ENCODE data around the gene YPEL4. TPM values are rescaled to one million over a fixed set of nuclear protein-coding genes. Genes with fewer than 3 reads are reported as not detected.
"Not testable (repeated sequence)": the region's sequence is repeated elsewhere in the genome, so short reads cannot be mapped to it uniquely, and the experiment has no call there.

YPEL4 gene
- total RNA-seq: 1 to 10 TPM; 6.9 to 7.1 TPM

- H3K4me1 Mint-ChIP-seq: peaks cover 51% of the 10 kb centered on the region
- no peaks in the 10 kb centered on the region for H3K36me3 Mint-ChIP-seq
- peak within 1 kb of the TSS; percentile 90 for H3K4me3 Mint-ChIP-seq
- peak within 1 kb of the TSS; percentile 79 for H3K27ac Mint-ChIP-seq
- peak; percentile 61 for DNase-seq
- peak; percentile 81 for ATAC-seq (ENCODE audit: low read depth)
- H3K27me3 Mint-ChIP-seq: peaks cover 40% of the 10 kb centered on the region
- no peaks in the 10 kb centered on the region for H3K9me3 Mint-ChIP-seq
- POLR2A ChIA-PET: no interaction called here
Observed at GRCh38 chr11:57649826-57650738, at the start of gene YPEL4. YPEL4 (minus strand) TSS chr11:57649912; CDS start chr11:57647107, 2,805 bp downstream.

DNA sequence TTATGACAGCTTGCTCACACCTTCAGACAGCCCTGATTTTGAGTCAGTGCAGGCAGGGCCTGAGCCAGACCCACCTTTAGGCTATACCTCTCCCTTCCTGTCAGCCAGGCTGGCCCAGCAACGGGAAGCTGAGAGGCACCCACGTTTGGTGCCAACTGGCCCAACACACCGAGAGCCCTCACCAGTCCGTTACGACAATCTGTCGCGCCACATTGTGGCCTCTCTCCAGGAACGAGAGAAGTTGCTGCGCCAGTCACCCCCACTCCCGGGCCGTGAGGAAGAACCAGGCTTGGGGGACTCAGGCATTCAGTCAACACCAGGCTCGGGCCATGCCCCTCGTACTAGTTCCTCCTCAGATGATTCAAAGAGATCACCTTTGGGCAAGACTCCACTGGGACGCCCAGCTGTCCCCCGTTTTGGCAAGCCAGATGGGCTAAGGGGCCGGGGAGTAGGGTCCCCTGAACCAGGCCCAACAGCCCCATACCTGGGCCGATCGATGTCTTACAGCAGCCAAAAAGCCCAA, 49.2 kb upstream of the YPEL4 start:
- no peak overlapping the region for H3K27ac Mint-ChIP-seq
- POLR2A ChIA-PET: interaction anchor here (1.3 kb wide), 1 partner anchor 13 kb away, joined by 5 read pairs; the partner anchor contains the start of genes MED19 and TMX2
- ATAC-seq (ENCODE audit: low read depth): no peak
- no peaks in the 10 kb centered on the region for H3K9me3 Mint-ChIP-seq
- no peaks in the 10 kb centered on the region for H3K4me1 Mint-ChIP-seq
- H3K4me3 Mint-ChIP-seq: no peak overlapping the region
- peaks cover 27% of the 10 kb centered on the region for H3K36me3 Mint-ChIP-seq
- DNase-seq: no peak
- H3K27me3 Mint-ChIP-seq: no peaks in the 10 kb centered on the region

- DNase-seq; H3K27ac Mint-ChIP-seq; ATAC-seq (ENCODE audit: low read depth); H3K4me1 Mint-ChIP-seq; POLR2A ChIA-PET; H3K4me3 Mint-ChIP-seq; H3K27me3 Mint-ChIP-seq; H3K9me3 Mint-ChIP-seq: not testable (repeated sequence)
- H3K36me3 Mint-ChIP-seq: peaks cover 30% of the 10 kb centered on the region
Observed at GRCh38 chr11:57690474-57690873, 40.8 kb upstream of the YPEL4 start.

- Mint-ChIP-seq H3K4me3 (no peak overlapping the region), H3K4me1 (peaks cover 31% of the 10 kb centered on the region), H3K9me3 (no peaks in the 10 kb centered on the region), H3K27ac (no peak overlapping the region), H3K36me3 (peaks cover 37% of the 10 kb centered on the region), H3K27me3 (no peaks in the 10 kb centered on the region)
- POLR2A ChIA-PET: no interaction called here
- DNase-seq (no peak), ATAC-seq (ENCODE audit: low read depth) (no peak)
Observed at GRCh38 chr11:57681168-57681567, 31.5 kb upstream of the YPEL4 start.

DNA sequence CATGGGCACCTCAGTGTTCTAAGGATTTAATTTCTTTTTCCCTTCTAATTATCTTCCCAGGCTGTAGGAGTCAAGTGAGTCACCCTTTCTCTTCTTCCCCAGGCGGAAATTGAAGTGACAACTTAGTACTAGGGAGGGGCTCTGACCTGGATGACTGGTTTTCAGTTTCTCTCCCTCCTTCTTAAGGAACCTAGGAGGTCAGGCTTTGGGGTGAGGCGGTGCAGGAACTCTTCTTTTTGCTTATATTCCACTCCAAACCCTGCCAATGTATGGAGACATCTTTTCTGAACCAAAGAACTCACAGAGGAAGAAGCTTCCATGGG, 30.8 kb upstream of the YPEL4 start:
- POLR2A ChIA-PET: no interaction called here
- no peak for ATAC-seq (ENCODE audit: low read depth)
- H3K27me3 Mint-ChIP-seq: no peaks in the 10 kb centered on the region

GRCh38 chr11:57679396-57679795, 29.7 kb upstream of the YPEL4 start:
- no peak overlapping the region for H3K27ac Mint-ChIP-seq
- ATAC-seq (ENCODE audit: low read depth) (no peak), DNase-seq (no peak)
- no peak overlapping the region for H3K4me3 Mint-ChIP-seq
- H3K4me1 Mint-ChIP-seq: peaks cover 42% of the 10 kb centered on the region
- H3K27me3 Mint-ChIP-seq: no peaks in the 10 kb centered on the region
- POLR2A ChIA-PET: interaction anchor here (0.9 to 1.1 kb wide), 2 partner anchors 11 to 18 kb away, joined by 3 to 4 read pairs; no protein-coding TSS in a partner anchor
- peaks cover 38% of the 10 kb centered on the region for H3K36me3 Mint-ChIP-seq
- no peaks in the 10 kb centered on the region for H3K9me3 Mint-ChIP-seq

More for the DNA sequence above, 30.8 kb upstream of the YPEL4 start:
- H3K4me1 Mint-ChIP-seq: peaks cover 38% of the 10 kb centered on the region
- H3K9me3 Mint-ChIP-seq: no peaks in the 10 kb centered on the region
- peak overlapping the region; percentile 23 for H3K27ac Mint-ChIP-seq
- DNase-seq: no peak
- peak overlapping the region; percentile 2 for H3K4me3 Mint-ChIP-seq
- peaks cover 37% of the 10 kb centered on the region for H3K36me3 Mint-ChIP-seq

DNA sequence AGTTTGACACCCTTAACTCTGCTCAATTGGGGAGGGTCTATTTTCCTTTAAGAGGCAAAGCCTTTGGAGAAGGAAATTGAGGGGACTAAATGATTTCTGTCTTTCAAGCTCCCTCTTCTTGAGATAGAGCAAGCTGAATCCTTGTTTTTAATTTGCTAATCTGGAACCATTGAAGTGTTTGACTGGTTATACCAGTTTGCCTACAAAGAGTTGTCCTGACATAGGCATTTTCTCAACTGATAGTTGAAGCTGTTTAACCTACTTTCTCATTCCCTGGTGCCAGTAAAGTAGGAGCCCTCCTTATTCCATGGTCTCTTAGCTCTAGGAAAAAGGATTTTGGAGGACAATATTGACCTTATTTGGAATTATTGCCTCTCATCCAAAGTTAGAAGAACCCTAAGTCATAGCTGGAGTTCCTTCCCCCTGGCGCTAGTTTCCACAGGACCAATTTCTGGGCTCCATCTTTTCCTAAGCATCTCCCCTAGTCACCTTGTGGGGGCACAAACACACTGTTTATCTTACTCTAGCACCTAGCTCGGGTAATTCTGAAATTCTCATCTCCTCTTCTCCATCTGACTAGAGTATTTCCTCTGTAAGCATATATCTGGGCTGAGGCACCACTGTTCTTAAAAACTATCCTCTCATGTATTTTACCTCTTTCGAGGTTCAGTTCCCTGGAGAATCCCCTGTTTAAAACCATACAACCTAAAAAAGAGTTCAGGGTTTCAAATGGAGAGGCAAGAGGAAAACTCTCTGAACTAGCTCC, 25.6 kb upstream of the YPEL4 start:
- Mint-ChIP-seq H3K27me3 (no peaks in the 10 kb centered on the region), H3K36me3 (peaks cover 36% of the 10 kb centered on the region), H3K9me3 (no peaks in the 10 kb centered on the region), H3K4me1 (peaks cover 53% of the 10 kb centered on the region), H3K4me3 (no peak overlapping the region), H3K27ac (no peak overlapping the region)
- POLR2A ChIA-PET: interaction anchor here (1.0 kb wide), 1 partner anchor 66 kb away, joined by 3 read pairs; the partner anchor contains the start of gene SELENOH
- ATAC-seq (ENCODE audit: low read depth) (no peak), DNase-seq (no peak)

- Mint-ChIP-seq H3K27me3 (no peaks in the 10 kb centered on the region), H3K9me3 (no peaks in the 10 kb centered on the region), H3K4me3 (no peak overlapping the region), H3K4me1 (peaks cover 58% of the 10 kb centered on the region), H3K27ac (no peak overlapping the region), H3K36me3 (peaks cover 37% of the 10 kb centered on the region)
- ATAC-seq (ENCODE audit: low read depth): no peak
- POLR2A ChIA-PET: no interaction called here
- no peak for DNase-seq
Observed at GRCh38 chr11:57674251-57674650, 24.5 kb upstream of the YPEL4 start.

GRCh38 chr11:57668434-57668782, 18.7 kb upstream of the YPEL4 start:
- H3K4me1 Mint-ChIP-seq: peaks cover 41% of the 10 kb centered on the region
- H3K27me3 Mint-ChIP-seq: no peaks in the 10 kb centered on the region
- POLR2A ChIA-PET: interaction anchor here (0.5 to 2.9 kb wide), 3 partner anchors 10 to 73 kb away, joined by 3 to 15 read pairs (median 3); partner anchors contain the start of gene SELENOH
- H3K4me3 Mint-ChIP-seq: peak overlapping the region; percentile 98
- peaks cover 15% of the 10 kb centered on the region for H3K36me3 Mint-ChIP-seq
- H3K27ac Mint-ChIP-seq: peak overlapping the region; percentile 96
- H3K9me3 Mint-ChIP-seq: no peaks in the 10 kb centered on the region
- peak; percentile 2 for ATAC-seq (ENCODE audit: low read depth)
- no peak for DNase-seq

GRCh38 chr11:57667736-57668433, 18.2 kb upstream of the YPEL4 start, which contains the start of gene ZDHHC5:
ZDHHC5 (plus strand) TSS chr11:57668114; CDS start chr11:57673091, 4,977 bp downstream.
- peak; percentile 90 for ATAC-seq (ENCODE audit: low read depth)
- H3K27me3 Mint-ChIP-seq: no peaks in the 10 kb centered on the region
- H3K9me3 Mint-ChIP-seq: no peaks in the 10 kb centered on the region
- peak; percentile 99 for DNase-seq
- H3K4me3 Mint-ChIP-seq: peak within 1 kb of the TSS; percentile 98
- POLR2A ChIA-PET: interaction anchor here (0.5 to 2.9 kb wide), 7 partner anchors 10 to 132 kb away, joined by 3 to 15 read pairs (median 5); partner anchors contain the start of genes CLP1 and SELENOH
- peak within 1 kb of the TSS; percentile 96 for H3K27ac Mint-ChIP-seq
- H3K36me3 Mint-ChIP-seq: peaks cover 10% of the 10 kb centered on the region
- peaks cover 35% of the 10 kb centered on the region for H3K4me1 Mint-ChIP-seq

DNA sequence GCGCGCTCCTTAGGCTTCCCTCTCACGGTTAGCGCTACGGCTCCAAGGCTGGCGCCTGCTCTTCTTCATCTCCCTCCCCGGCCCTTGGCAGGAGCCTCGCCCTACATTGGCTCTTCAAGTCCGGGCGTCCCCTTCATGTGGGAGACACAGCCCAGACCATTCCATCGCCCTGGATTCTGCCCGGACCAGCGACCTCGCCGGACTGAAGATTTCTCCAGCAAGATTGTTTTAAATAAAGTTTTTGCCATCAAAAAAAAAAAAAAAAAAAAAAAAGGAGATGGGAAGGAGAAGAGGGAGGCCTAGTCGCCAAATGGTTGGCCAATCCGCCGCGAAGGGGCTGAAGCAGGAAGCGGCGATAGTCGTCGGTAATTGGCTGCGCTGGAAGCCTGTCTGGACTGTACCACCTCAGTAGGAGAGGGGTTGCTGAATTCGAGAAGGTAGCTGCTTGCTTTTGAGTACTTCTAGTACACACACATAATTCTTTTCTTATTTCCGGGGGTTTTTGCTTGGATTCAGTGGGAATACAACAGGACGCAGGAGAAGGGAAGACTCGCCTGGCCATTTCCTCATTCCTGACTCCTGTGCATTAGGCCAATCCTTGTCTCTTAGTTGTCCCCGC, 17.5 kb upstream of the YPEL4 start:
- ATAC-seq (ENCODE audit: low read depth) (peak; percentile 73), DNase-seq (peak; percentile 83)
- Mint-ChIP-seq H3K4me1 (peaks cover 31% of the 10 kb centered on the region), H3K27ac (peak overlapping the region; percentile 96), H3K36me3 (peaks cover 6% of the 10 kb centered on the region), H3K27me3 (no peaks in the 10 kb centered on the region), H3K4me3 (peak overlapping the region; percentile 98), H3K9me3 (no peaks in the 10 kb centered on the region)
- POLR2A ChIA-PET: interaction anchor here (0.5 to 2.9 kb wide), 8 partner anchors 9 to 133 kb away, joined by 3 to 15 read pairs (median 6); partner anchors contain the start of genes CLP1, MED19, SELENOH and TMX2

- H3K36me3 Mint-ChIP-seq: peaks cover 7% of the 10 kb centered on the region
- H3K27me3 Mint-ChIP-seq: no peaks in the 10 kb centered on the region
- ATAC-seq (ENCODE audit: low read depth) (no peak), DNase-seq (no peak)
- POLR2A ChIA-PET: interaction anchor here (0.7 kb wide), 1 partner anchor 218 kb away, joined by 3 read pairs; no protein-coding TSS in a partner anchor
- peaks cover 11% of the 10 kb centered on the region for H3K4me1 Mint-ChIP-seq
- no peaks in the 10 kb centered on the region for H3K9me3 Mint-ChIP-seq
- no peak overlapping the region for H3K4me3 Mint-ChIP-seq
- H3K27ac Mint-ChIP-seq: no peak overlapping the region
Observed at GRCh38 chr11:57663975-57664374, 14.3 kb upstream of the YPEL4 start.

All from activated naive CD8-positive, alpha-beta T cell treated with anti-CD3 and anti-CD28 coated beads, Interleukin-2, amount 10 ng/mL, durations not matched to agents 7 days and 5 days (primary cell).